ENCODE measurements around the gene CCDC178.

The CCDC178 gene

DNA sequence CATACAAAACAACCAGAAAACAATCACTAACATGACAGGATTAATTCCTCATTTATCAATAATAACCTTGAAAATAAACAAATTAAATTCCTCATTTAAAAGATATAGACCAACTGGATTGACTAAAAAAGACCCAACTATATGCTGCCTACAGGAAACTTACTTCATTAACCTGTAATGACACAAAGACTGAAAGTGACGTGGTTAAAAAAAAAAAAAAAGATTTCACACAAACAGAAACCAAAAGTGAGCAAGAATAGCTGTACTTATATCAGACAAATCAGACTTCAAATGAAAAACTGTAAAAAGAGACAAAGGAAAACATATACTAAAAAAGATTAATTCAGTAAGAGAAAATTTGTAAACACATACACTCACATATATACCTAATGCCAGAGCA lies 201.2 kb downstream of the CCDC178 start:
- Histone ChIP-seq H3K23ac (ENCODE audit: low read length) (no peak overlapping the region), H3K27ac (ENCODE audit: low read depth, low read length) (no peak overlapping the region), H2BK12ac (ENCODE audit: low read length) (no peak overlapping the region), H2BK5ac (ENCODE audit: low read depth, low read length, poor library complexity) (no peak overlapping the region), H4K8ac (ENCODE audit: low read depth, low read length) (no peak overlapping the region), H3K9ac (ENCODE audit: low read length) (no peak overlapping the region), H3K9me3 (ENCODE audit: insufficient read depth, low read depth, low read length) (peaks cover 2% of the 10 kb centered on the region), H4K91ac (ENCODE audit: low read depth, low read length) (no peak overlapping the region), H3K18ac (ENCODE audit: low read length) (no peak overlapping the region), H3K4me1 (ENCODE audit: control insufficient read depth in 1 of 2, insufficient read depth in 2 of 2, low read length in 2 of 2) (no peaks in the 10 kb centered on the region), H3K4me3 (ENCODE audit: low read depth, low read length) (no peak overlapping the region), H3K4me2 (ENCODE audit: low read length) (no peak overlapping the region), H2AK5ac (ENCODE audit: low read length) (no peak overlapping the region), H2BK120ac (ENCODE audit: insufficient read depth, low read length, poor library complexity) (no peak overlapping the region), H3K27me3 (ENCODE audit: insufficient read depth, low read length) (no peaks in the 10 kb centered on the region), H3K14ac (ENCODE audit: low read length) (no peak overlapping the region), H3K36me3 (ENCODE audit: control insufficient read depth in 1 of 2, insufficient read depth in 2 of 2, low read length in 2 of 2) (no peaks in the 10 kb centered on the region), H3K4ac (ENCODE audit: low read depth, low read length) (no peak overlapping the region), H4K12ac (ENCODE audit: low read depth, low read length) (no peak overlapping the region), H2AFZ (ENCODE audit: insufficient read depth, low read length, poor library complexity) (no peak overlapping the region), H3K79me2 (ENCODE audit: control insufficient read depth, insufficient read depth, low read length, poor library complexity) (no peaks in the 10 kb centered on the region), H3K79me1 (ENCODE audit: low read length) (no peaks in the 10 kb centered on the region)
- DNase-seq, result no peak
- WGBS (ENCODE audit: extremely low coverage, insufficient coverage, insufficient read length), result no CpG with 5 or more reads among the region's 1 CpG

DNA sequence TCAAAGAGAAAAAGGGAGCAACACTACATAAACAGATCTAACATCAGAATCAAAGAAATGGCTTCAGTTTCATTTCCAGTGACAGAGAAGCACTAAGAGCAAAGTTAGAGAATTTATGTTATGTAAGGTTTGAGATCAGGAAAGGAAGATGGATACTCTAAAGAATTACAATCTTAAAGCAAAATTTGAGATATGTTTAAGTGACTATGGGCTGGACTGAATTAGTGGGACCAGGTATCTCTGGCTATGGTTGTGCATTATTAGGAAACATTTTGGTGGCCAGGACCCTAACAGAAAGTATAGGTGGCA lies 208.2 kb downstream of the CCDC178 start:
- H3K14ac ChIP-seq (ENCODE audit: low read length), result no peak overlapping the region
- H3K27ac ChIP-seq (ENCODE audit: low read depth, low read length), result no peak overlapping the region
- peaks cover 0 to 2% of the 10 kb centered on the region in 2 experiments for H3K4me1 ChIP-seq (ENCODE audit: control insufficient read depth in 1 of 2, insufficient read depth in 2 of 2, low read length in 2 of 2)
- no peak overlapping the region for H2BK120ac ChIP-seq (ENCODE audit: insufficient read depth, low read length, poor library complexity)
- no peak overlapping the region for H2BK12ac ChIP-seq (ENCODE audit: low read length)
- H3K27me3 ChIP-seq (ENCODE audit: insufficient read depth, low read length), result no peaks in the 10 kb centered on the region
- DNase-seq, result no peak
- no peaks in the 10 kb centered on the region for H3K36me3 ChIP-seq (ENCODE audit: control insufficient read depth in 1 of 2, insufficient read depth in 2 of 2, low read length in 2 of 2)
- no peaks in the 10 kb centered on the region for H3K79me2 ChIP-seq (ENCODE audit: control insufficient read depth, insufficient read depth, low read length, poor library complexity)
- no peak overlapping the region for H2BK5ac ChIP-seq (ENCODE audit: low read depth, low read length, poor library complexity)
- no peak overlapping the region for H3K9ac ChIP-seq (ENCODE audit: low read length)
- no peak overlapping the region for H4K8ac ChIP-seq (ENCODE audit: low read depth, low read length)
- H2AK5ac ChIP-seq (ENCODE audit: low read length), result no peak overlapping the region
- no peak overlapping the region for H3K23ac ChIP-seq (ENCODE audit: low read length)
- H4K91ac ChIP-seq (ENCODE audit: low read depth, low read length), result no peak overlapping the region
- H3K18ac ChIP-seq (ENCODE audit: low read length), result no peak overlapping the region
- no peak overlapping the region for H2AFZ ChIP-seq (ENCODE audit: insufficient read depth, low read length, poor library complexity)
- no peak overlapping the region for H4K12ac ChIP-seq (ENCODE audit: low read depth, low read length)
- no peak overlapping the region for H3K4me3 ChIP-seq (ENCODE audit: low read depth, low read length)
- H3K9me3 ChIP-seq (ENCODE audit: insufficient read depth, low read depth, low read length), result no peaks in the 10 kb centered on the region
- H3K4ac ChIP-seq (ENCODE audit: low read depth, low read length), result no peak overlapping the region
- H3K4me2 ChIP-seq (ENCODE audit: low read length), result no peak overlapping the region
- H3K79me1 ChIP-seq (ENCODE audit: low read length), result no peaks in the 10 kb centered on the region

- WGBS (ENCODE audit: extremely low coverage, insufficient coverage, insufficient read length), result no CpG with 5 or more reads among the region's 6 CpGs
- no peaks in the 10 kb centered on the region for H3K79me1 ChIP-seq (ENCODE audit: low read length)
- no peak overlapping the region for H2BK5ac ChIP-seq (ENCODE audit: low read depth, low read length, poor library complexity)
- H2BK12ac ChIP-seq (ENCODE audit: low read length), result no peak overlapping the region
- H3K9ac ChIP-seq (ENCODE audit: low read length), result peak overlapping the region; percentile 53
- H3K27me3 ChIP-seq (ENCODE audit: insufficient read depth, low read length), result no peaks in the 10 kb centered on the region
- H2BK120ac ChIP-seq (ENCODE audit: insufficient read depth, low read length, poor library complexity), result no peak overlapping the region
- H3K79me2 ChIP-seq (ENCODE audit: control insufficient read depth, insufficient read depth, low read length, poor library complexity), result no peaks in the 10 kb centered on the region
- no peak overlapping the region for H3K4ac ChIP-seq (ENCODE audit: low read depth, low read length)
- H3K4me2 ChIP-seq (ENCODE audit: low read length), result no peak overlapping the region
- peak overlapping the region; percentile 17 for H2AFZ ChIP-seq (ENCODE audit: insufficient read depth, low read length, poor library complexity)
- DNase-seq, result peak; percentile 53 to 91
- no peak overlapping the region for H3K14ac ChIP-seq (ENCODE audit: low read length)
- H3K23ac ChIP-seq (ENCODE audit: low read length), result no peak overlapping the region
- peaks cover 0 to 2% of the 10 kb centered on the region in 2 experiments for H3K4me1 ChIP-seq (ENCODE audit: control insufficient read depth in 1 of 2, insufficient read depth in 2 of 2, low read length in 2 of 2)
- H4K8ac ChIP-seq (ENCODE audit: low read depth, low read length), result peak overlapping the region; percentile 73
- H3K36me3 ChIP-seq (ENCODE audit: control insufficient read depth in 1 of 2, insufficient read depth in 2 of 2, low read length in 2 of 2), result no peaks in the 10 kb centered on the region
- no peak overlapping the region for H3K4me3 ChIP-seq (ENCODE audit: low read depth, low read length)
- no peak overlapping the region for H3K27ac ChIP-seq (ENCODE audit: low read depth, low read length)
- no peak overlapping the region for H4K91ac ChIP-seq (ENCODE audit: low read depth, low read length)
- H4K12ac ChIP-seq (ENCODE audit: low read depth, low read length), result no peak overlapping the region
- no peaks in the 10 kb centered on the region for H3K9me3 ChIP-seq (ENCODE audit: insufficient read depth, low read depth, low read length)
- no peak overlapping the region for H3K18ac ChIP-seq (ENCODE audit: low read length)
- no peak overlapping the region for H2AK5ac ChIP-seq (ENCODE audit: low read length)
Observed at GRCh38 chr18:33231474-33232317, 208.8 kb downstream of the CCDC178 start.

GRCh38 chr18:33212363-33212762 lies 228.2 kb downstream of the CCDC178 start:
- H3K9ac ChIP-seq (ENCODE audit: low read length), result no peak overlapping the region
- H2BK5ac ChIP-seq (ENCODE audit: low read depth, low read length, poor library complexity), result no peak overlapping the region
- no peak overlapping the region for H4K91ac ChIP-seq (ENCODE audit: low read depth, low read length)
- no peaks in the 10 kb centered on the region for H3K27me3 ChIP-seq (ENCODE audit: insufficient read depth, low read length)
- H2BK12ac ChIP-seq (ENCODE audit: low read length), result no peak overlapping the region
- no peaks in the 10 kb centered on the region for H3K9me3 ChIP-seq (ENCODE audit: insufficient read depth, low read depth, low read length)
- H4K12ac ChIP-seq (ENCODE audit: low read depth, low read length), result no peak overlapping the region
- H3K4me1 ChIP-seq (ENCODE audit: control insufficient read depth in 1 of 2, insufficient read depth in 2 of 2, low read length in 2 of 2), result no peaks in the 10 kb centered on the region
- no peak overlapping the region for H2AFZ ChIP-seq (ENCODE audit: insufficient read depth, low read length, poor library complexity)
- no peak overlapping the region for H3K27ac ChIP-seq (ENCODE audit: low read depth, low read length)
- H2AK5ac ChIP-seq (ENCODE audit: low read length), result no peak overlapping the region
- H3K36me3 ChIP-seq (ENCODE audit: control insufficient read depth in 1 of 2, insufficient read depth in 2 of 2, low read length in 2 of 2), result no peaks in the 10 kb centered on the region
- DNase-seq, result no peak
- H3K79me1 ChIP-seq (ENCODE audit: low read length), result no peaks in the 10 kb centered on the region
- H2BK120ac ChIP-seq (ENCODE audit: insufficient read depth, low read length, poor library complexity), result no peak overlapping the region
- no peak overlapping the region for H3K18ac ChIP-seq (ENCODE audit: low read length)
- no peak overlapping the region for H3K14ac ChIP-seq (ENCODE audit: low read length)
- no peaks in the 10 kb centered on the region for H3K79me2 ChIP-seq (ENCODE audit: control insufficient read depth, insufficient read depth, low read length, poor library complexity)
- no peak overlapping the region for H3K4me3 ChIP-seq (ENCODE audit: low read depth, low read length)
- H4K8ac ChIP-seq (ENCODE audit: low read depth, low read length), result no peak overlapping the region
- no peak overlapping the region for H3K4me2 ChIP-seq (ENCODE audit: low read length)
- no CpG with 5 or more reads among the region's 2 CpGs for WGBS (ENCODE audit: extremely low coverage, insufficient coverage, insufficient read length)
- no peak overlapping the region for H3K4ac ChIP-seq (ENCODE audit: low read depth, low read length)
- H3K23ac ChIP-seq (ENCODE audit: low read length), result no peak overlapping the region
